ENCODE data around the gene ANO1.

- no peak for TF ChIP-seq EZH2 (IDR thresholded peaks at IDR 0.05)
- no peak for TF ChIP-seq POLR2AphosphoS5 (IDR thresholded peaks at IDR 0.05; ENCODE audit: borderline replicate concordance, low read depth, low read length)
Measured at GRCh38 chr11:70135142-70135541, 57.0 kb downstream of the ANO1 start.

All from SK-N-MC (cell line).